Measurements from ENCODE around the gene MYL9. TPM values are rescaled to one million over a fixed set of nuclear protein-coding genes. Genes with fewer than 3 reads are reported as not detected.

Gene MYL9
- total RNA-seq, 4 donors from 2014 or later, result 60.9 to 161 (median 80.3) TPM

DNA sequence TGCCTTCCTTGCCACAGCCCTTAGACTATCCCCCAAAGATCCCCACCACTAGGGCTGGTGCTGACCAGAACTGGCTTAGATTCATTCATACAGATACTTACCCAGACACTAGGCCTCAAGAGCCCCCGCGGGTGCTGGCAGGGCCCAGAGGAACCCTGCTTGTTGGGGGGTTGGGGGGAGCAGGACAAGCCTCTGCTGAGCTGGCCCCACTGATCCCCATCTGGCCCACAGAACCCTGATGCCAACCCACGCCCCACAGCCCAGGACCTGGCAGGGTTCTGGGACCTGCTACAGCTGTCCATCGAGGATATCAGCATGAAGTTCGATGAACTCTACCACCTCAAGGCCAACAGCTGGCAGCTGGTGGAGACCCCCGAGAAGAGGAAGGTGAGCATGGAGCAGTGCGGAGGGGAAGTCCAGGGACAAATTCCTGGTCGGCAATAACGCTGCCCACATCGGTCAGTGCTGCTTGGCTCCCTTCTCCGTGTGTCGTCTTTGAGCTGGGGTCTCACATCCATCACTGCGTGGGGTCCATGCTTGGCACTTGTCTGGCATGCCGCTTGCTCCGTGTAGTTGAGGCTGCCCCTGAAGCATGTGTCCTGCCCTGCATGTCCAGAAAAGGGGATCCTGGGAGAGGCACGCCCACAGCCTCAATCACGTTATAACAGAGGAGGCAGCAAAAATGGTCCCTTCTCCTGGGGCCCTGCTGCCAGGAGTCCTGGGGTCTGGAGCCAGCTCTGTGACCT is 15.5 kb upstream of the MYL9 start:
- H3K4me3 ChIP-seq (replicated peaks in 1 of 3), result no peak overlapping the region
- DNase-seq, result no peak
- intact Hi-C loops (cut with DNase I), result no loop called here
- no peaks in the 10 kb centered on the region for H3K27me3 ChIP-seq
- H3K9me3 ChIP-seq, result no peaks in the 10 kb centered on the region
- no peak overlapping the region for H3K27ac ChIP-seq
- 94 to 98% methylated on average over 14 to 17 of the region's 17 CpGs for WGBS, 2 donors
- TF ChIP-seq, protein P1, sequence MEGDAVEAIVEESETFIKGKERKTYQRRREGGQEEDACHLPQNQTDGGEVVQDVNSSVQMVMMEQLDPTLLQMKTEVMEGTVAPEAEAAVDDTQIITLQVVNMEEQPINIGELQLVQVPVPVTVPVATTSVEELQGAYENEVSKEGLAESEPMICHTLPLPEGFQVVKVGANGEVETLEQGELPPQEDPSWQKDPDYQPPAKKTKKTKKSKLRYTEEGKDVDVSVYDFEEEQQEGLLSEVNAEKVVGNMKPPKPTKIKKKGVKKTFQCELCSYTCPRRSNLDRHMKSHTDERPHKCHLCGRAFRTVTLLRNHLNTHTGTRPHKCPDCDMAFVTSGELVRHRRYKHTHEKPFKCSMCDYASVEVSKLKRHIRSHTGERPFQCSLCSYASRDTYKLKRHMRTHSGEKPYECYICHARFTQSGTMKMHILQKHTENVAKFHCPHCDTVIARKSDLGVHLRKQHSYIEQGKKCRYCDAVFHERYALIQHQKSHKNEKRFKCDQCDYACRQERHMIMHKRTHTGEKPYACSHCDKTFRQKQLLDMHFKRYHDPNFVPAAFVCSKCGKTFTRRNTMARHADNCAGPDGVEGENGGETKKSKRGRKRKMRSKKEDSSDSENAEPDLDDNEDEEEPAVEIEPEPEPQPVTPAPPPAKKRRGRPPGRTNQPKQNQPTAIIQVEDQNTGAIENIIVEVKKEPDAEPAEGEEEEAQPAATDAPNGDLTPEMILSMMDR (IDR thresholded peaks at IDR 0.05), result no peak
- no peak for TF ChIP-seq POLR2A (IDR thresholded peaks at IDR 0.05)
- H3K36me3 ChIP-seq, result peaks cover 35 to 48% of the 10 kb centered on the region in 2 donors
- peaks cover 0 to 7% of the 10 kb centered on the region in 2 donors for H3K4me1 ChIP-seq

DNA sequence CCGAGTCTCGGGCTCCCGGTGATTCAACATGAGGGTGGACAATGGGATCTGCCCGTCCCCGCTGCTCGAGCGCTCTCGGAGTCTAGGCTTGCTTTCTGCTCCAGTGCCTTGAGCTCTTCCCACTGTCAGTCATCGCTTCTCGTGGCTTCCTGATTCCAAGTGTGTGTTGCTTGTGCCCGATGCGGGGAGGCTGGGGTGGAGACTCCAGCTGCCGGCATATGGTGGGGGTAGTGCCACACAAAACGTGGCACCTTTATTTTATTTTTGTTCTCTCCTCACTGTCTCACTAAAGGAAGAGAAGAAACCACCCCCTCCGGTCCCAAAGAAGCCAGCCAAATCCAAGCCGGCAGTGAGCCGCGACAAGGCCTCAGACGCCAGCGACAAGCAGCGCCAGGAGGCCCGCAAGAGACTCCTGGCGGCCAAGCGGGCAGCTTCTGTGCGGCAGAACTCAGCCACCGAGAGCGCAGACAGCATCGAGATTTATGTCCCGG is 14.8 kb upstream of the MYL9 start:
- peaks cover 0 to 7% of the 10 kb centered on the region in 2 donors for H3K4me1 ChIP-seq
- no peak overlapping the region for H3K4me3 ChIP-seq (replicated peaks in 1 of 3)
- H3K36me3 ChIP-seq, result peaks cover 35 to 46% of the 10 kb centered on the region in 2 donors
- intact Hi-C loops (cut with DNase I), result no loop called here
- DNase-seq, result no peak
- no peaks in the 10 kb centered on the region for H3K27me3 ChIP-seq
- 89 to 91% methylated on average over 29 of the region's 29 CpGs for WGBS, 2 donors
- TF ChIP-seq POLR2A (IDR thresholded peaks at IDR 0.05), result no peak
- TF ChIP-seq, protein P1 (IDR thresholded peaks at IDR 0.05), result no peak
- H3K27ac ChIP-seq, result no peak overlapping the region
- H3K9me3 ChIP-seq, result no peaks in the 10 kb centered on the region

DNA sequence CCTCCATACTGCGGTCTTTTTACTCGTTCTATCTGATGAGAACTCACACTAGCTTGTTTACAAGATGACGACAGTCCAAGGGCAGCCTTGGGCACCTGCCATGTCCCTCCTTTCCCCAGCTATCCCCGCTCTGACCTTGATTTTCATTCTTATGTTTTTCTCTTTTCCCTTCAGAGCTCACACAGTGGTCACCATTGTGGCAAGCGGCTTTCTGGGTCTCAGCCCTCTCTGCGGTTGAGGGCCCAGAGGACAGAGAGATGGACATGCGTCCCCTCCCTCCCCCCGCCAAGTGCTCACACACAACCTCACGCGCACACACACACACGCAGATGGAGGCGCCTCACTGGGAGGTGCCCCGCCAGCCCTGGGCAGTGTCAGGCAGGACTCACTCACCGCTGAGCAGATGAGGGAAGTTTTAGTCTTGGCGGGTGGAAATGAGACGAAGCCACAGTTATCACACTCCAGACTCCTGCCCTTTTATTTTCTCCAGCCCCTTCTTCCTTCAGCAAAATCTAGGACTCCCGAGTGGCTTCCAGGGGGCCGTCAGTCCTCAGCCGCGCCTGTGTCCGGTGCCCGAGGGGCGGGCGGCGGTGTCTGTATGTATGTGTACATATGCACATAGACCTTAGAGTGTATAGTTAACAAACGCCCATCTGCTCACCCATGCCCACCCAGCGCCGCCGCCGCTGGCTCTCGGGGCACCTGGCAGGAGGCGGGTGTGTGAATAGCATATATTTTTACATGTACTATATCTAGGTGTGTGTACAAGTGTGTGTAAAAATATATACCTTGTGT is 13.8 kb upstream of the MYL9 start:
- H3K36me3 ChIP-seq, result peaks cover 35 to 42% of the 10 kb centered on the region in 2 donors
- no peak overlapping the region for H3K4me3 ChIP-seq (replicated peaks in 1 of 3)
- no peak for DNase-seq
- H3K27me3 ChIP-seq, result no peaks in the 10 kb centered on the region
- peaks cover 0 to 4% of the 10 kb centered on the region in 2 donors for H3K4me1 ChIP-seq
- whole genome bisulfite sequencing, 2 donors, result 93% methylated on average over 32 of the region's 32 CpGs
- H3K27ac ChIP-seq, result no peak overlapping the region
- H3K9me3 ChIP-seq, result no peaks in the 10 kb centered on the region
- TF ChIP-seq POLR2A (IDR thresholded peaks at IDR 0.05), result no peak
- TF ChIP-seq, protein P1 (IDR thresholded peaks at IDR 0.05), result no peak
- intact Hi-C loops (cut with DNase I), result no loop called here

DNA sequence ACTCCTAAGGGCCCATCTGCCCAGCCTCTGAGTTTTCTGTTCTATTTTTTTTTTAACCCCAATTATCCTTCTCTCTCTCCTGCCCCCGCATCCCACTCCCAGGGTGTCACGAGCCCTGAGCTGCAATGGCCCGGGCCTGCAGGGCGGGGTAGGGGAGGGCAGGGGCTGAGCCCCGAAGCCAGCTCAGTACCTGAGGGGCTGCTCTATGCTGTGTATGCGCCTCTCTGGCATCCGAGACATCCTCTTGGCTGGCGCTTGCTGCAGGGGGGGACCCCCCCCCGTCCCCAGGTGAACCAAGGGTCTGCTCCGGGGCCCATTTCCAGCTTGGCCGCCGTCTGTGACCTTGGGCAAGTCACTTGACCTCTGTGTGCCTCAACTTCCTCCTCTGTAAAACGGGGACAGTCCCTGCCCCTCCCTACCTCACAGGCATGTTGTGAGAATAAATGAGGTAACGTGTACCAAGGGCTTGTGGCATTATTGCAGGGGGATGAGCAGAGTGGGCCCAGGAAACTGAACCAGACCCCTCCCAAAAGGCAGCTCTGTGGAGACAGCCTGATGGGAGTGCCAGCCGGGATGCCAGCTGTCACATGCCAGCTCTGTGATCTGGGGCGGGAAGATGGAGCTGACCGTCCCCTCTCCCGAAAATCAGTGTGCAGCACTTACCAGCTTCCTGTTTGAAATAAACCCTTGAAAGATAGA is 13.0 kb upstream of the MYL9 start:
- intact Hi-C loops (cut with DNase I), result no loop called here
- H3K4me3 ChIP-seq (replicated peaks in 1 of 3), result no peak overlapping the region
- H3K36me3 ChIP-seq, result peaks cover 35 to 42% of the 10 kb centered on the region in 2 donors
- H3K27ac ChIP-seq, result no peak overlapping the region
- no peaks in the 10 kb centered on the region for H3K4me1 ChIP-seq
- TF ChIP-seq, protein P1 (IDR thresholded peaks at IDR 0.05), result no peak
- TF ChIP-seq POLR2A (IDR thresholded peaks at IDR 0.05), result no peak
- no peaks in the 10 kb centered on the region for H3K9me3 ChIP-seq
- DNase-seq, result no peak
- 88 to 92% methylated on average over 10 to 16 of the region's 18 CpGs for WGBS, 2 donors
- no peaks in the 10 kb centered on the region for H3K27me3 ChIP-seq
